ENCODE measurements around the gene PPP1R1C.

Gene PPP1R1C

DNA sequence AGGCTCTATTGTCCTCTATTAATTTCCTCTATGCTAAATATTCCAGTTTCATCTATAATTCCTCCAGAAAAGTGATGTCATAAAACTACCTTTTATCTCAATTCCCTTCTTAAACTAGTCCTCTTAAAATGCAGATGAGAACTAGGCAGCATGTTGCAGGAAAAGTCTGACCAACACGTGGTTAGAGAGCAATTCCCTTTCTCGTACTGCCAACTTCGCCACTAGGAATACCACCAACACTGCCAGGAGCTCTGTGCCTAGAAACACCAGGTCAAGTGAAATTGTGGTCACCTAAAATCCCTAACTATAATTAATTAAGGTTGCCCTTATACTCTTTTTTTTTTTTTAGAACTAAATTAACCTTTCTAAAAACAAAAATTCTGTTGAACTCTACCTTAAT lies 127.7 kb downstream of the PPP1R1C start:
- Histone ChIP-seq H3K27ac (no peak overlapping the region), H3K36me3 (no peaks in the 10 kb centered on the region), H3K27me3 (no peaks in the 10 kb centered on the region), H3K4me1 (no peaks in the 10 kb centered on the region), H3K9ac (no peak overlapping the region), H4K20me1 (no peaks in the 10 kb centered on the region), H3K9me3 (replicated peaks in 1 of 11) (no peaks in the 10 kb centered on the region), H3K4me2 (no peak overlapping the region), H3K4me3 (no peak overlapping the region)
- no peak for TF ChIP-seq Cebpa-rat (IDR thresholded peaks at IDR 0.05)

DNA sequence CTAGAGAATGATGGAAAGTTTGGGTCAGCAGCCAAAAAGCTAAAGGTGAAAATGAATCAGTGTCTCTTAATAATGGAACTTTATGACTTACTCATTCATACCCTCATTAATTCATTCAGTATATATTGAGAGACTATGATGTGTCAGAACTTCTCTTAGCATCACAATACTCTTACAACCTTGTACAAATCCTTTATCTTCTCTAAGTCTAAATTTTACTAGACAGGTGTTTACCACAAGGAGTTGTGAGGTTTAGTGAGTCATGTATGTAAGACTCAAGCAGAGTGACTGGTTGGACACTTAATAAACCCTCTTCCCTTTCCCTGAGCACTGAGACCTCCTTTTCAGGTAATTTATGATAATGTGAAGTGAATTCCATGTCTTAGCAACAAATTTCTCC lies 129.6 kb downstream of the PPP1R1C start:
- Histone ChIP-seq H3K4me1 (no peaks in the 10 kb centered on the region), H3K4me3 (no peak overlapping the region), H3K27me3 (no peaks in the 10 kb centered on the region), H3K4me2 (no peak overlapping the region), H4K20me1 (no peaks in the 10 kb centered on the region), H3K36me3 (no peaks in the 10 kb centered on the region), H3K9ac (no peak overlapping the region), H3K9me3 (replicated peaks in 1 of 11) (no peaks in the 10 kb centered on the region), H3K27ac (no peak overlapping the region)
- TF ChIP-seq Cebpa-rat (IDR thresholded peaks at IDR 0.05), result no peak

DNA sequence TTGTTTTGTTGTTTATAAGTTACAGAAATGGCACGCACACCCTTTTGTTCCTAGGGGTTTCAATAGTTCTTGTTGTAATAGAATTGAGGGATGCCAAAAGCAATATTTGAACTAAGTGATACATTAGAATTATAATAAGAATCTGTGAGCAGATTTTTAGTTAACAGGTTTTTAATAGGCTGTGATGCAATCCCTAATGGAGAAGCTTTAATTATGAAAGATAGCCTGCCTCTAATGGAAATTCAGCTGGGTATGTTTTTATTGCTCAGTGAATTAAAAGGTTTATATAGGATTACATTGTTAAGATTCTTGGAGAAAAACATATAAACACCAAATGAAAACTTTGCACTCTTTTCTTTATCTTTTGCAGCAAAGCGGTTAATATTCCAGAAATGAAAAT lies 131.1 kb downstream of the PPP1R1C start:
- Histone ChIP-seq H4K20me1 (no peaks in the 10 kb centered on the region), H3K4me3 (no peak overlapping the region), H3K36me3 (no peaks in the 10 kb centered on the region), H3K9me3 (replicated peaks in 1 of 11) (no peaks in the 10 kb centered on the region), H3K4me2 (no peak overlapping the region), H3K4me1 (no peaks in the 10 kb centered on the region), H3K27me3 (no peaks in the 10 kb centered on the region), H3K9ac (no peak overlapping the region), H3K27ac (no peak overlapping the region)
- TF ChIP-seq Cebpa-rat (IDR thresholded peaks at IDR 0.05), result no peak

DNA sequence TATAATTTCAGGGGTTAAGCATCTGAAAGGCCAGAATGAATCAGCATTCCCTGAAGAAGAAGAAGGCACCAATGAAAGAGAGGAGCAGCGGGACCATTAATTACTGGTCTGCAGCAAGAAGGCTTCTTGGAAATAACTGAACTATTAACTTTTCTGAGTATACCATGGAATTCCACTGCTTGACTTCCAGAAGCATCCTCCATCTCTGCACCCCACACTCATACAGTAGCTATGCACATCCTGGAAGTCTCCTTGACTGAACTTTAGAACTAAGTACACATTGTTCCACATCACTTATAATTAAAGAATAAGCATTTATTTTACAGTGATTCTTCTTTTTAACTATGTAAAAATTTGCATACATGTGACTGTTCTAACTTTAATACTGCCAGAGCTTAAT lies 131.5 kb downstream of the PPP1R1C start:
- no peak overlapping the region for H3K4me2 ChIP-seq
- TF ChIP-seq Cebpa-rat (IDR thresholded peaks at IDR 0.05), result no peak
- no peaks in the 10 kb centered on the region for H3K27me3 ChIP-seq
- no peak overlapping the region for H3K9ac ChIP-seq
- no peak overlapping the region for H3K27ac ChIP-seq
- no peaks in the 10 kb centered on the region for H3K36me3 ChIP-seq
- H3K4me3 ChIP-seq, result no peak overlapping the region
- H4K20me1 ChIP-seq, result no peaks in the 10 kb centered on the region
- no peaks in the 10 kb centered on the region for H3K4me1 ChIP-seq
- no peaks in the 10 kb centered on the region for H3K9me3 ChIP-seq (replicated peaks in 1 of 11)

DNA sequence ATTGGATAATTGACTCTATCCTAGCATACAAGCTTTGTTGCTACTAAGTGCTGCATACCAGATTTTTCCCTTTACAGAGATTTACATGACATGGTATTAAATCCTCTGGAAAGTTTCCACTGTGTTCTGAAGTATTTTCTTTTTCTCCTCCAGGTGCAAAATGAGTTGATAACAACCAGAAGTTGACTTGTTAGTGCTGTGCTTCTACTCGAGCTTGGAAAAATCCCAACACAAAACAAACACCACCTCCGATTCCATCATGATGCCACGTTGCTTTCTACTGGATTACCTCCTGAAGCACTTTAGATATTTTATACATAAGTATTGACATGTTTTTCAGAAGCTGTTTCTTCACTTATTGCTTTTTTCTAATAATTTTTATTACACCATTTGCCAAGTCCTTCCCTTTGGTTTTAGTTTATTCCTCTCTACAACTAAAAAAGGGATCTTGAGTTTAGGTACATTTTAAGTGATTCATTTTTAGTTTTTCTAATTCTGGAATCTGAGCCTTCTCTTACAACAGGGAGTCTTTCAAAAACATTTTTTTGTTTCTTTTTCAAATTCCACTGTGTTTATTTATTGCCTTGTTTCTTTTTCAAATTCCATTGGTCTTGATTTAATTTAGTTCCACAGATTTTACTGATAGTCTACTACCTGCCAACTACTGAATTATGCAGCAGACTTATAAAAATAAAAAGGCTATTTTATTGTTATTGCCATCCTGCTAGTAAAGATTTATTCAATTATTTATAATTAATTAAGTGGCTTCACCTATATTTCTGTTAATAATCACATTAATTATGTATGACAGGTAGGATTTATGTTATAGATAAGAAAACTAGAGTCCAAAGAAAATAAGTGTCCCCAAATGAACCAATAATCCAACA lies 143.4 kb downstream of the PPP1R1C start:
- no peak overlapping the region for H3K9ac ChIP-seq
- no peaks in the 10 kb centered on the region for H3K27me3 ChIP-seq
- H4K20me1 ChIP-seq, result no peaks in the 10 kb centered on the region; a peak in 1 of 22 replicates
- TF ChIP-seq Cebpa-rat (IDR thresholded peaks at IDR 0.05), result no peak
- 0 out of 22 replicates have a peak, but pooled peaks cover 0 to 4% (median 0%) of the 10 kb centered on the region in 11 experiments for H3K9me3 ChIP-seq (replicated peaks in 1 of 11)
- H3K36me3 ChIP-seq, result no peaks in the 10 kb centered on the region
- no peak overlapping the region for H3K4me2 ChIP-seq
- H3K27ac ChIP-seq, result no peak overlapping the region
- H3K4me3 ChIP-seq, result no peak overlapping the region
- peaks cover 0 to 9% (median 0%) of the 10 kb centered on the region in 10 experiments; a peak in 8 of 20 replicates for H3K4me1 ChIP-seq

DNA sequence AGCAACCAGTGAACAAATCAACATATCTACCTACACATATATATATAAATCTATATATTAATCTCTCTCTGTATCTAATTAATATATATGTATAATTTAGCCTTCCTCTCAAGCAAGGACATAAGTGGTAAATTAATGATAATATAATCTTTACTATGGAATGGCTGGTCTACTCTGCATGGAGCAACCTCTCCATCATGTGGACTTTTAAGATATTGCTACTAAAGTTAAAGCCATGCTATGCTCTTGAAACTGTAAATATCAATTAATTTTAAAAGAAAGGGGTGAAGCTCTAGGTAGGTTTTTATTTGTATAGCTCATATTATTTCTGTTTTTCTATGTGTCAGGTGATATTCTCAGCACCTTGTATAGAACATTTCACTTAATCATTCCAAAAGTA lies 147.0 kb downstream of the PPP1R1C start:
- H3K27me3 ChIP-seq, result no peaks in the 10 kb centered on the region
- H3K27ac ChIP-seq, result no peak overlapping the region
- H3K4me3 ChIP-seq, result no peak overlapping the region
- no peak overlapping the region for H3K9ac ChIP-seq
- no peaks in the 10 kb centered on the region for H3K9me3 ChIP-seq (replicated peaks in 1 of 11)
- no peak for TF ChIP-seq Cebpa-rat (IDR thresholded peaks at IDR 0.05)
- peaks cover 0 to 9% (median 0%) of the 10 kb centered on the region in 10 experiments; a peak in 8 of 20 replicates for H3K4me1 ChIP-seq
- H3K4me2 ChIP-seq, result no peak overlapping the region
- no peaks in the 10 kb centered on the region; a peak in 1 of 22 replicates for H4K20me1 ChIP-seq
- H3K36me3 ChIP-seq, result no peaks in the 10 kb centered on the region

DNA sequence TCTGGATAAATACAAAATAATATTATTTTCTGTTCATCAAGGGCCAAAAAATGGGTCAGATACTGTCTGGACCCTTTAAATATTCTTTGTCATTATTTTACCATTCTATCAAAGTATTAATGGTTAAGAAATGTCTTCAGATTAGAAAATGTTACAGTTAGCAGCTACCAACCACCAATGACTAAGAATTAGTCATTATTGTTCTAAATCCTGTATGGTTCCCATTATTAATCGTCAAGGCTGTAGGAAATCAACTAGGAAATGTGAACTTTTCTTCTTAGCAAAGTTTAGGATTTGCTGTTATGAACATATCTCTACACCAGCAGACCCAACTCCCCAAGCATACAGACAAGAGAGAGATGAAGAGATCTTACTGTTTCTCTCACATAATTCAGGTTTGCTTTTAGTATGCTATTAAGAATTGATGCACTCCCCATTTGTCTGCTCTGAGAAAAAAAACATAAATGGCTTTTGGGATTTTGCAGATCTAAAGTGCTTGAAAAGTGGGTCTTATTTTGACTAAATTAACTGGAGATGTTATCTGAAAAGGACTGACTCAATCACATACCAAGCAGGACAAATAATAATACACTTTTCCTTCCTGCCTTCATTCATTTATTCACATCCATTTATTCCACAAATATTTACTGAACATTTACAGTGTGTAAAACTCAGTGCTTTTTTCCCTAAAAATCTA lies 147.7 kb downstream of the PPP1R1C start:
- H3K4me2 ChIP-seq, result no peak overlapping the region
- no peaks in the 10 kb centered on the region; a peak in 1 of 22 replicates for H4K20me1 ChIP-seq
- TF ChIP-seq Cebpa-rat (IDR thresholded peaks at IDR 0.05), result no peak
- H3K9me3 ChIP-seq (replicated peaks in 1 of 11), result no peaks in the 10 kb centered on the region
- peaks cover 0 to 9% (median 0%) of the 10 kb centered on the region in 10 experiments; a peak in 8 of 20 replicates for H3K4me1 ChIP-seq
- H3K27ac ChIP-seq, result no peak overlapping the region
- H3K36me3 ChIP-seq, result no peaks in the 10 kb centered on the region
- no peak overlapping the region for H3K4me3 ChIP-seq
- H3K9ac ChIP-seq, result no peak overlapping the region
- H3K27me3 ChIP-seq, result no peaks in the 10 kb centered on the region

DNA sequence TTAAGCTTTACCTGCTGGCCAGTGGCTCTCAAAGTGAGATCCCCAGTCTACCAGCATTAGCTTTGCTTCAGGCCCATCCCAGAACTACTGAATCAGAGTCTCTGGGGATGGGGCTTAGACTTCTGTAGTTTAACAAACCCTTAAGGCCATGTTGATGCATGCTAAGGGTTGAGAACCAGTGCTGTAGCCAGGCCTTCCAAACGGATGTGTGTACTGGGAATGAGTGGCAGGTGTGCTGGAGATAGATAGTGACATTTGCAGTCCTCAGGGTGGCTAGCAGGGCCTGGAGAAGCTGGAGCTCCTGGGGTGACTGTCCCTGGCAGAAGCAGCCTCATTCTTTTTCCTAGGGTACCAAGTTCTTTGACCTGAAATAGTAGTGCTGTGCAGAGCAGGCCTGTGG lies 148.5 kb downstream of the PPP1R1C start:
- no peaks in the 10 kb centered on the region for H3K36me3 ChIP-seq
- no peak overlapping the region for H3K4me2 ChIP-seq
- no peak overlapping the region for H3K27ac ChIP-seq
- H4K20me1 ChIP-seq, result no peaks in the 10 kb centered on the region; a peak in 1 of 22 replicates
- no peak for TF ChIP-seq Cebpa-rat (IDR thresholded peaks at IDR 0.05)
- no peak overlapping the region for H3K9ac ChIP-seq
- H3K4me1 ChIP-seq, result peaks cover 0 to 9% (median 0%) of the 10 kb centered on the region in 10 experiments; a peak in 8 of 20 replicates
- H3K27me3 ChIP-seq, result no peaks in the 10 kb centered on the region
- no peak overlapping the region for H3K4me3 ChIP-seq
- no peaks in the 10 kb centered on the region for H3K9me3 ChIP-seq (replicated peaks in 1 of 11)

DNA sequence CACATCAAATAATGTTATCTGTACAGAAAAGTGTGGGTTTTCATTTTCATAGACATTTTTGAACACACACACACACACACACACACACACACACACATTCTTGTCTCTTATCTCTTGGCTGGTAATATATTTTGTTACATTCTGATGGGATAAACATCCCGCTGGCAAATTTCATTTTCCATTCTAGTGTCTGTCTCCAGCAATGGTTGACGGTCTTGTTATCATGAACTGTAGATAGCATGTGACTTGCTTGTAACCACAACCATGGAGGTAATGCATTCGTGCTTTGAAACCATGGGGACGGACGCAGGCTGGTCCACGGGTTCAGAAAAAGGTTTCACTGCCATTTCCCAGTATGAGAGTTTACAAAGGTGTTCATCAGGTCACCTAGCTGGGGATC lies 156.4 kb downstream of the PPP1R1C start:
- no peaks in the 10 kb centered on the region for H3K4me1 ChIP-seq
- no peaks in the 10 kb centered on the region for H3K27me3 ChIP-seq
- H3K9me3 ChIP-seq (replicated peaks in 1 of 11), result no peaks in the 10 kb centered on the region
- H3K36me3 ChIP-seq, result no peaks in the 10 kb centered on the region
- TF ChIP-seq Cebpa-rat (IDR thresholded peaks at IDR 0.05), result no peak
- H3K4me3 ChIP-seq, result no peak overlapping the region
- H4K20me1 ChIP-seq, result no peaks in the 10 kb centered on the region
- no peak overlapping the region for H3K27ac ChIP-seq
- no peak overlapping the region for H3K9ac ChIP-seq
- no peak overlapping the region for H3K4me2 ChIP-seq

Measured in BLaER1 treated with 17β-estradiol and CSF1 and Interleukin-3, amounts not matched to agents 10 nM and 100 nM (cell line).